ENCODE results near the gene ANKS1A. TPM values are rescaled to one million over a fixed set of nuclear protein-coding genes. Genes with fewer than 3 reads are reported as not detected.

Gene ANKS1A
- total RNA-seq, 2 donors from 2014 or later: 25.3 to 26.0 TPM

DNA sequence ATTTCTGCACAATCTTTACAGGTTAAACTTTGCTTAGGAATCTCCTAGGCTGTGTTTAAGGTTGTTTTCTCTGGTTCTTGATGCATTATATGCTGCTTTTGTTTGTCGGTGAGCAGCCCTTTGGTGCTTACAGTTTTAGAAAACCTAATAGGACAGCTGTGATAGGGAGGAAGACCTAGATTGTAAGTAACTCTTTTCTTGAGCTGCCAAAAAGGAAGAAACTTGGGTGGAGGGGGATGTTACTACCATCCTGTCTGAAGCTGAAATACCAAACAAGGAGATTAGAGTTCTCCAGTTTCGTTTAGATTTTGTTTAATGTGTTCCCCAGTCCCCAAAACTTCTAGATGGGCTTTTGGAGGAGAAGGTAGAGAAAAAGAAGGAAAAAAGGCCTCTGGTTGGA is 72.0 kb downstream of the ANKS1A start:
- TF ChIP-seq, protein P1, sequence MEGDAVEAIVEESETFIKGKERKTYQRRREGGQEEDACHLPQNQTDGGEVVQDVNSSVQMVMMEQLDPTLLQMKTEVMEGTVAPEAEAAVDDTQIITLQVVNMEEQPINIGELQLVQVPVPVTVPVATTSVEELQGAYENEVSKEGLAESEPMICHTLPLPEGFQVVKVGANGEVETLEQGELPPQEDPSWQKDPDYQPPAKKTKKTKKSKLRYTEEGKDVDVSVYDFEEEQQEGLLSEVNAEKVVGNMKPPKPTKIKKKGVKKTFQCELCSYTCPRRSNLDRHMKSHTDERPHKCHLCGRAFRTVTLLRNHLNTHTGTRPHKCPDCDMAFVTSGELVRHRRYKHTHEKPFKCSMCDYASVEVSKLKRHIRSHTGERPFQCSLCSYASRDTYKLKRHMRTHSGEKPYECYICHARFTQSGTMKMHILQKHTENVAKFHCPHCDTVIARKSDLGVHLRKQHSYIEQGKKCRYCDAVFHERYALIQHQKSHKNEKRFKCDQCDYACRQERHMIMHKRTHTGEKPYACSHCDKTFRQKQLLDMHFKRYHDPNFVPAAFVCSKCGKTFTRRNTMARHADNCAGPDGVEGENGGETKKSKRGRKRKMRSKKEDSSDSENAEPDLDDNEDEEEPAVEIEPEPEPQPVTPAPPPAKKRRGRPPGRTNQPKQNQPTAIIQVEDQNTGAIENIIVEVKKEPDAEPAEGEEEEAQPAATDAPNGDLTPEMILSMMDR (IDR thresholded peaks at IDR 0.05): no peak
- intact Hi-C loops (cut with DNase I): no loop called here

DNA sequence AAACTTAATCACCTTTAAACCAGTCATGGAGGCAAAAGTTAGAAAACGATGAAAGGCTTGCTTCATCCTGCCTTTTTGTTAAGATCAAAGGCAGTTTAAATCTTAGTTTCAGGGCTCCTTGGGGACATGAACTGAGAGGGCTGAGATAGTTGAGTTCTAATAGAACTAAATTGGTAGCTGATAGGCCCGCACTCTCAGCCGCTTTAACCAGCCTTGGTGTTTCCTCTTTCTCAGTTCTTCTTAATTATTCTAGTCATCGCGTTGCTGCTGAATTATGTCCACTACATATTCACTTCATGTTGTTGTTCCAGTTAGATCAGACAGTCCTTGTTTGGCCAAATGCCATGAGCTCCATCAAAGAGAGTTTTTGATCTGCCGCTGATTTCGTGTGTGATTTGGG is 72.5 kb downstream of the ANKS1A start:
- no peak overlapping the region for H3K9ac ChIP-seq (ENCODE audit: low read depth in 2 of 2, low read length in 2 of 2)
- no peak overlapping the region for H3K4me3 ChIP-seq
- no peak overlapping the region for H3K27ac ChIP-seq
- no peaks in the 10 kb centered on the region for H3K36me3 ChIP-seq
- TF ChIP-seq, protein P1 (IDR thresholded peaks at IDR 0.05): no peak
- intact Hi-C loops (cut with DNase I): no loop called here
- no peaks in the 10 kb centered on the region for H3K4me1 ChIP-seq
- no peak for DNase-seq
- no peaks in the 10 kb centered on the region for H3K9me3 ChIP-seq
- H3K27me3 ChIP-seq: no peaks in the 10 kb centered on the region

More for the DNA sequence above, 72.0 kb downstream of the ANKS1A start:
- no peak overlapping the region for H3K9ac ChIP-seq (ENCODE audit: low read depth in 2 of 2, low read length in 2 of 2)
- H3K4me3 ChIP-seq: no peak overlapping the region
- H3K27me3 ChIP-seq: no peaks in the 10 kb centered on the region
- no peak overlapping the region for H3K27ac ChIP-seq
- no peak for DNase-seq
- no peaks in the 10 kb centered on the region for H3K36me3 ChIP-seq
- H3K9me3 ChIP-seq: no peaks in the 10 kb centered on the region
- no peaks in the 10 kb centered on the region for H3K4me1 ChIP-seq

DNA sequence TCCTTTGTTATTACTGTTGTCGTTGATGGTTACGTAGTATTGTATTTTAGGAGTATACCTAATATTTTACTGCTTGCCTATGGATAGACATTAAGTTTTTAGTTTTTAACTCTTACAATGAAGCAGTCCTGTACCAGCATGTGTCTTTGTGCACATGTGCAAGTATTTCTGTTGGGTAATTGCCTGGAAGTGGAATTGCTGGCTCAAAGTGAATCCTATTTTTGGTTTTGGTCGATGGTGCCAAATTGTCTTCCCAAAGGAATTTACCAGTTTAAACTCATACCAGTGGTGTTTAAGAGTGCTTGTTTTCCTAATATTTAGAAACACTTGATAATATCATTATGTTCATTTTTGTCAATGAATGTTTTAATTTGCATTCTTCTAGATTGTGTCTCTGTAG is 75.5 kb downstream of the ANKS1A start:
- intact Hi-C loops (cut with DNase I): no loop called here
- TF ChIP-seq, protein P1 (IDR thresholded peaks at IDR 0.05): no peak
- Histone ChIP-seq H3K27me3 (no peaks in the 10 kb centered on the region), H3K27ac (no peak overlapping the region), H3K4me3 (no peak overlapping the region), H3K9ac (ENCODE audit: low read depth in 2 of 2, low read length in 2 of 2) (no peak overlapping the region), H3K36me3 (no peaks in the 10 kb centered on the region), H3K9me3 (no peaks in the 10 kb centered on the region), H3K4me1 (no peaks in the 10 kb centered on the region)
- DNase-seq: no peak

DNA sequence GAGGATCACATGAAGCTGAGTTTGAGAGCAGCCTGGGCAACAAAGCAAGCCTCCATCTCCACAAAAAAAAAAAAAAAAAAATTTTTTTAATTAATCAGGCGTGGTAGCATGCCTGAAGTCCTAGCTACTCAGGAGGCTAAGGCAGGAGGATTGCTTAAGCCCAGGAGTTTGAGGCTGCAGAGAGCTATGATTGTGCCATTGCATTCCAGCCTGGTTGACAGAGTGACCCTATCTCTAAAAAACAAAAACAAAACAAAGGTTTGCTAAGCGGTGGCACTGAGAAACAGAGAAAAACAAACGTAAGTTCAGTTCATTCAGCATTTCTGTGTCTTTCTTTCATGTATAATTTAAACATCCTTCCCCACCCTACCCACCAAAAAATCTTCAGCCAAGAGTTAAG is 78.4 kb downstream of the ANKS1A start:
- no peaks in the 10 kb centered on the region for H3K9me3 ChIP-seq
- H3K36me3 ChIP-seq: no peaks in the 10 kb centered on the region
- H3K4me1 ChIP-seq: no peaks in the 10 kb centered on the region
- H3K9ac ChIP-seq (ENCODE audit: low read depth in 2 of 2, low read length in 2 of 2): no peak overlapping the region
- TF ChIP-seq, protein P1 (IDR thresholded peaks at IDR 0.05): no peak
- intact Hi-C loops (cut with DNase I): no loop called here
- DNase-seq: no peak
- H3K27ac ChIP-seq: no peak overlapping the region
- H3K4me3 ChIP-seq: no peak overlapping the region
- no peaks in the 10 kb centered on the region for H3K27me3 ChIP-seq

DNA sequence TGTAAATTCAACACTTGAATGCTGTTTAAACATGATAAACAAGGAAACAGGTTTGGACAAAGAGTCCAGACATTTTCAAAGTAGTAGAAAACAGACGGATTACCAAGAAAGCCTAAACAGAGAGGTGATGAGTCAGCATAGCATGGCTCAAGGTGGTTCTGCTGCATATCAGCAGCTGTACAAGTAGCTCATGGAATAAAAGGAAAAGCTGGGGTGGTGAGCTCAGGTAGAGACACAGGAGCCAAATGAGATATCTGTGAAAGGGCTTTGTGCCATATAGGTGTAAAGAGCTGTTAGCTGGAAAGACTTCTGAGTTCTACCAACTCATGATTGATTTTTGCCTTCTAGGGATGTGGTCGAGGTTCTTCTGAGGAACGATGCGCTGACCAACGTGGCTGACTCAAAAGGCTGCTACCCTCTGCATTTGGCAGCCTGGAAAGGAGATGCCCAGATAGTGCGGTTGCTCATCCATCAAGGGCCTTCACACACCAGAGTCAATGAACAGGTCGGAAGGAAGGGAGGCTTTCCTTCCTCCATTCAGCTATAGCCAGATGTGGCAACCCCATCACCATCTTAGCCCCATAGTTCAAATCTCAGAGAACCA is 80.7 kb downstream of the ANKS1A start:
- no peak overlapping the region for H3K9ac ChIP-seq (ENCODE audit: low read depth in 2 of 2, low read length in 2 of 2)
- no peak overlapping the region for H3K4me3 ChIP-seq
- DNase-seq: no peak
- no peaks in the 10 kb centered on the region for H3K4me1 ChIP-seq
- intact Hi-C loops (cut with DNase I): no loop called here
- TF ChIP-seq, protein P1 (IDR thresholded peaks at IDR 0.05): no peak
- no peaks in the 10 kb centered on the region for H3K9me3 ChIP-seq
- no peaks in the 10 kb centered on the region for H3K27me3 ChIP-seq
- no peaks in the 10 kb centered on the region for H3K36me3 ChIP-seq
- H3K27ac ChIP-seq: no peak overlapping the region

Measured in colonic mucosa (tissue), 4 donors.